T follicular helper cell (primary cell): ENCODE results near the gene HRH2.
"Not testable (repeated sequence)": the region's sequence is repeated elsewhere in the genome, so short reads cannot be mapped to it uniquely, and the experiment has no call there.

ENCODE experiments used
- DNase-seq: peaks from one replicate; pipeline ENCODE4 v3.0.0-alpha.2; 2020; ENCODE audit warnings: low read depth
- total RNA-seq, 2 experiments: gene quantifications; one replicate each; lab custom pipeline; 2026; lab: John Stamatoyannopoulos, UW

HRH2 gene
- 1.6 to 21.6 reads per million in 2 experiments for total RNA-seq

GRCh38 chr5:175657593-175658271, at the start of gene HRH2:
Gene HRH2 (plus strand): TSS chr5:175658071. CDS start chr5:175683234, 25,163 bp downstream.
- DNase-seq, result peak; percentile 19

- no peak for DNase-seq
These were observed 48.3 kb upstream of the HRH2 start for GRCh38 chr5:175609526-175609925.

DNA sequence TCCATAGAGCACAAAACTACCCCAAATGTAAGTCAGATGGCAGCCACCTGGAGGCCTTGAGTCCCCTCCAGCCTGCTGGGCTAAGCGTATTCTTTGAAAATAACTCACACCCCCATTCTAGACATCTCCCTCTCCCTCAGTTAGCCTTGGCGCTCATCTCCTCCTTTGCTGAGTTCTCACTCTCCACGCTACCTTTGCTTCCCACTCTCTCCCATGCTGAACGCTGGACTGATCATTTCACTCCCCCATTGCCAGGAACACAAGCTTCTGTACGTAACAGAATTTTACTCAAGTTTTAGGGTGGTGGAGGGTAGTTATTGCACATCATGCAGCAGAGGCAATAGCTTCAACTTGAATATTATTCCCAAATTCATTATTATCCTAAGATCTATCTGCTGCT, 47.5 kb upstream of the HRH2 start:
- DNase-seq, result no peak

- no peak for DNase-seq
These were observed 47.0 kb upstream of the HRH2 start for GRCh38 chr5:175610898-175611297.

DNA sequence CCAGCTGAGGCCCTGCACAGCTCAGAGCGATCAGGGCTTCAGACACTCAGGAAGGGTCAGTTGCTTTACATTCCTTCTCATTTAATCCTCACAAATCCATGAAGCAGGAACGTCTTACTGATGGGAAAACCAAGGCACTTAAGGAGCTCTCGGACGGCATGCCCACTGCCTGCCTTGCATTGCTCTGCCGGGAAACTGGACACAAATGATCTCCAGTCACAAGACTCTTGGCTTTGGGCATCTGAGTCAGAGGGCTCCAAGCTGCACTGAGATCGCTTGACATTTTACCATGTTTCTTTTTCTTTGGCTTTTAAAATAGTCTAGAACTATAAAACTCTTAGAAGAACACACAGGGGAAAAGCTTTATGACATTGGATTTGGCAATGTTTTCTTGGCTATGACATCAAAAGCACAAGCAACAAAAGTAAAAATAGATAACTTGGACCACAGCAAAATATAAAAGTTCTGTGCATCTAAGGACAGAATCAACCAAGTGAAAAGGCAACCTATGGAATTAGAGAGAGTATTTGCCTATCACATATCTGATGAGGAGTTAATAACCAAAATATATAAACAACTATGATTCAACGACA, 43.6 kb upstream of the HRH2 start:
- no peak for DNase-seq

GRCh38 chr5:175614861-175615260, 43.0 kb upstream of the HRH2 start:
- DNase-seq, result no peak

GRCh38 chr5:175616083-175616482, 41.8 kb upstream of the HRH2 start:
- DNase-seq, result no peak

DNA sequence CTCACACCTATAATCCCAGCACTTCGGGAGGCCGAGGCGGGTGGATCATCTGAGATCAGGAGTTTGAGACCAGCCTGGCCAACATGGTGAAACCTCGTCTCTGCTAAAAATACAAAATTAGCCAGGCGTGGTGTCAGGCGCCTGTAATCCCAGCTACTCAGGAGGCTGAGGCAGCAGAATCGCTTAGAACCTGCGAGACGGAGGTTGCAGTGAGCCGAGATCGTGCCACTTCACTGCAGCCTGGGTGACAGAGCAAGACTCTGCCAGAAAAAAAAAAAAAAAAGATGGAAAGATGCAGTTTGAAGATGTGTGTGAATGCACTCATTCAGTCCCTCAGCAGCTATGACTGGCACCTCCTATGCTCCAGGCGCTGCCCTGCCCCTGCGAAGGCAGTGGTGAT, 41.3 kb upstream of the HRH2 start:
- DNase-seq, result not testable (repeated sequence)

GRCh38 chr5:175617447-175617846, 40.4 kb upstream of the HRH2 start:
- no peak for DNase-seq

GRCh38 chr5:175620527-175620926, 37.3 kb upstream of the HRH2 start:
- DNase-seq, result no peak

GRCh38 chr5:175621971-175622370, 35.9 kb upstream of the HRH2 start:
- no peak for DNase-seq

DNA sequence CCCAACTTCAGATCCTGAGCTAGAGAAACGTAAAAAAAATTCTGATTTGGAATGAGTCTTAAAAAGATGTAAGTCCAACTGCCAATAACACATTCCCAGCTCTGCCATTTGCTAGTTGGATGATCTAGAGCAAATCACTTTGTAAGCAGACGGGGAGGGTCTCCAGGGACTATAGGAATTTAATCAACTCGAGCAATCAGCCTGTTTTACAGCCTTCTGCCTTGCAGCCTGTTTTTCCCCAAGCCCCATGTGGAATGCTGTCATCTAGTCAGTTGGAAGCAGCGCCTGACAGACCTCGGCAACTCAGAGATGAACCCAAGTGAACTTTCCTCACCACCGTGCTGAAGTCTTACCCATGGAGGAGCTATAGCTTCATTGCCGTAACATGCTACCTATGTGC, 34.8 kb upstream of the HRH2 start:
- DNase-seq, result no peak

DNA sequence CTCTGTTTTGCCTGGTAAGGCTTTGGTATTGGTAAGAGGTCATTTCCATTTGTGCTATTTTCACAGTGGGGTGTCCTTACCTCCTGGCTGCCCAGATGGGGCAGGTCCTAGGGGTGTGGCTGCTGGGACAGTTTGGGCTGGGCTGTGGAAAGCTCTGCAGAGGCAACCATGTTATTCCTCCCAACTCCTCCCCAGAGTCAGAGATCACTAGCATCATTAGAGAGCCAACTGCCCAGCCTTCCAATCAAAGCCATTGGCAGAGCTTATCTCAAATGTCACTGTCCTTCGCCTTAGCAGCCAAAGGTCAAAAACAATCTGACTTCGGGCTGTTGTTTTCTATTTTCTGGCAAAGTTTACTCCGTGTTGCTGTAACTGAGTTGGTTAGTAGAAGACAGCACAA, 33.6 kb upstream of the HRH2 start:
- no peak for DNase-seq

DNA sequence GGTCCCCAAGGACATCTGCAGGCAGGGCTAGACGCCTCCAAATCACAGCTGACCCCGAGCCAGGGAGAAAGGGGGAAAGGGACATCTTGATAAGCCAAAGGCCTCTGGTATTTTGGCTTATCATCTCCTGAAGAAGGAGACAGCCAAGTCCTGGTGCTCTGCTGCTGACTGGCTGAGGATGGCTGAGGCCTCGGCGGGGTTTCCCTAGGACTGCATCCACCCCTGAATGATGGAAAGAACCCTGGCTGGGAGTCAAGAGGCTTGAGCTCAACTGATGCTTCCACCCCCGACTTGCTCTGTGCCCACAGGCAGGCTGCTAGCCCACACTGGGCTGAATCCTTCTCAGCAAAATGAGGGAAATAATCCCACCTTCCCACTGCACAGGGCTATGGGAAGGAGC, 30.9 kb upstream of the HRH2 start:
- DNase-seq, result no peak

DNA sequence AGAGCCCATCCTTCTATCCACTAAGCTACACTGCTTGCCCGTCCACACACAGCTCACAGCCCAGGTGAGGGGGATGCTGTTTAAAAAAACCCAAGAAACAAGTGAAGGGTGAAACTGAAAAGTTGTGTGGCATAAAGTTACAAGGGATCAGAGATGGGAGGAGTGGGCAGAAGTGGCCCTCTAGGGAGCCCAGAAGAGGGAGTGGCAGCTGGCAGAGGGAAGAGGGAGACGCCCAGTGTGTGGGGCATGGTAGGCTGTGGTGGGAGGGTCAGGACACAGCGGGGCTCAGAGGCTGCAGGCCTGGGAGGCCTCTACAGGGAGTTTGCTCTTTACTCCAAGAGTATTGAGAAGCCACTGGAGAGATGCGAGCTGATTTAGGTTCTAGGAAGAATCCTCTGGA, 30.1 kb upstream of the HRH2 start:
- DNase-seq, result no peak

DNA sequence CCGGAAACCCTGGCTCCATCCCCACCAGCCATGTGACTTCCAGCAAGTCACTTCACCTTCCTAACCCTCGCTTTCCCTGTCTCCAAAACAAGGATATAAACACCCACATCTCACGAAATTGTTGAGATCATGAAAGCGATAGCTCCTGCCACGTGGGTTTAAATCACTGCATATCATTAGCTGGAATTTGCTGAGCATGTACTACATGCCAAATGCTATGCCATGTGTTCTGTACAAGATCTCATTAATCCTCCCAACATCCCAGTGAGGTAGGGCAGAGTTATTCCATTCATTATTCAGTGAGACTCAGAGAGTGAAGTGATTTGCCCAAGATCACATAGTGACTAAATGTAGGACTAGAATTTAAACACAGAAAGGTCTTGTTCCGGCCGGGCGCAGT, 29.2 kb upstream of the HRH2 start:
- no peak for DNase-seq

GRCh38 chr5:175629261-175629660, 28.6 kb upstream of the HRH2 start:
- DNase-seq, result no peak

DNA sequence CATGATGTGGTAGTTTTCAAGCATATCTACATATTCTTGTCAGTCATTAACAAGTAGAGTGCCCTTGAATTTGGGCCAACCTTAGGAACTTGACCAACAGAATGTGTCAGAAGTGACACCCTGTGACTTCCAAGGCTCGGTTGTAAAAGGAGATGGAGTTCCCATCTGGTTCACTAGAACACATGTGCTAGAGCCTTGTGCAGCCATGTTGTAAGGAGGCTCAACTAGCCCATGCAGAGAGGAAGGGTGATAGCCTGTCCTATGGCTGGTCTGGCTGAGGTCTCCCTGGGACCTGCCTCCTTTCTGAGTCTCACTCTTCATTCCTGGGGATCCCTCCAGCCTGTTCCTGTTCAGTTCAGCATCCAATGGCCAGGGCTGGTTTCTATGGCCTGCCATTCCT, 28.1 kb upstream of the HRH2 start:
- DNase-seq, result no peak

DNA sequence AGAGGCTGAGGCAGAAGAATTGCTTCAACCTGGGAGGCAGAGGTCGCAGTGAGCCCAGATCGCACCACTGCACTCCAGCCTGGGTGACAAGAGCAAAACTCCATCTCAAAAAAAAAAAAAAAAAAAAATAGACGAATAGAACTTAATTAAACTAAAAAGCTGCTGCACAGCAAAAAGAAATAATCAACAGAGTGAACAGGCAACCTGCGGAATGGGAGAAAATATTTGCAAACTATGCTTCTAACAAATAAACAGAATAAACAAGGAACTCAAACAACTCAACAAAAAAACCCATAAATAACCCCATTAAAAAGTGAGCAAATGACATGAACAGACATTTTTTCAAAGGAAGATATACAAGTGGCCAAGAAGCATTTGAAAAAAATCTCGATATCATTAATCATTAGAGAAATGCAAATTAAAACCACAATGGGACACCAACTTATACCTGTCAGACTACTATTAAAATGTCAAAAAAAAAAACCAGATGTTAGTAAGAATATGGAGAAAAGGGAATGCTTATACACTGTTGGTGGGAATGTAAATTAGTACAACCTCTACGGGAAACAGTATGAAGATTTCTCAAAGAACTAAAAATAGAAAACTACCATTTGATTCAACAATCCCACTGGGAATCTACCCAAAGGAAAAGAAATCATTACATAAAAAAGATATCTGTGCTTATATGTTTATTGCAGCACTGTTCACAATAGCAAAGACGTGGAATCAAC, 21.9 kb upstream of the HRH2 start:
- no peak for DNase-seq

DNA sequence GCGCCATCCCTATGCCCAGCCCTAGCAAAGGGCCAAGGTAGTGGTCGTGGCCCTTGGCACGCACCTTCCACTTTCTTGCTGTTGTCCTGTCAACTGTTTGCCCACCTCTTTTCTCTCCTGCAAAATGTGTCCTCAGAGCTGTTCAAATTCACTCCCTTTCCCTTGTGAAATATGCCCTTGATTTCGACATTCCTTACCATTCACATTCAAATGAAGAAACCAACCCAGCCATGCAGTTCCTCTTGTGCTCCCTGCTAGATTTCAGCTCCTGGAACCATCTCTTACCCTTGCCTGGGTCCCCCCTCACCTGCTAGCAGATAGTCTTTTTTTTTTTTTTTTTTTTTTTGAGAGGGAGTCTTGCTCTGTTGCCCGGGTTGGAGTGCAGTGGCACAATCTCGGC, 19.6 kb upstream of the HRH2 start:
- DNase-seq, result no peak

DNA sequence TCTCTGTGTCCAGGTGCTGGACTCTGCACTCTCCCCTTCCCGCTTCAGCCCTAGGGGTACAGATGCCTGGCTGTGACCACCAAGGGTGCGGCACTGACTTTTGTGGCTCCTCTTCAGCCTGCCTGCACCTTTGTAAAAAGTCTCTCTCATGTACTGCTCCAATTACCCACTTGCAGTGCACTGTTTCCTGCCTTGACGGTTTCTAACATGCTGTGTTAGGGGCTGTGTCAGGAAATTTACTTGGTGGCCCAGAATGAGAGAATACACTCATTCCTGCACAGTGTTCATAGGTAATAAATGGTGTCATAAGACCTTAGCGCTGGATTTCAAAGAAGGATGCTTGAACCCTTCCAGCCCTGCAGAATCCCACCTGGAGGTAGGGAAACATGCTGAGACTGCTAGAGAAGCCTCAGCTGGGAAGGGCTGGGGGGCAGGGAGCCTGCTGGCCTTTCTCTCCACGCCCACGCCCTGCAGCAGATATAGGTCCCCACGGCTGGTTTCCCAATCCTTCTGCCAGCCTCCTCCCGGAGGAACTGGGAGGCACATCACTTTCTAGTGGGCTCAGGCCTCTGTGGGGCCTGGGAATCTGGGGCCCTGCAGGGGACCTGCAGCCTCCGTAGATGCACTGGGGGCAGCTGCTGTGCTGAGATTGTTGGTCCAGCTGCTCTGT, 17.6 kb upstream of the HRH2 start:
- DNase-seq, result no peak

GRCh38 chr5:175642998-175643397, 14.9 kb upstream of the HRH2 start:
- no peak for DNase-seq

GRCh38 chr5:175646251-175646650, 11.6 kb upstream of the HRH2 start:
- no peak for DNase-seq
